ENCODE measurements around the gene CBR4. TPM values are rescaled to one million over a fixed set of nuclear protein-coding genes. Genes with fewer than 3 reads are reported as not detected.
"Not testable (repeated sequence)": the region's sequence is repeated elsewhere in the genome, so short reads cannot be mapped to it uniquely, and the experiment has no call there.

Gene CBR4
- total RNA-seq, 1 donor from 2014 or later = 15.2 TPM

DNA sequence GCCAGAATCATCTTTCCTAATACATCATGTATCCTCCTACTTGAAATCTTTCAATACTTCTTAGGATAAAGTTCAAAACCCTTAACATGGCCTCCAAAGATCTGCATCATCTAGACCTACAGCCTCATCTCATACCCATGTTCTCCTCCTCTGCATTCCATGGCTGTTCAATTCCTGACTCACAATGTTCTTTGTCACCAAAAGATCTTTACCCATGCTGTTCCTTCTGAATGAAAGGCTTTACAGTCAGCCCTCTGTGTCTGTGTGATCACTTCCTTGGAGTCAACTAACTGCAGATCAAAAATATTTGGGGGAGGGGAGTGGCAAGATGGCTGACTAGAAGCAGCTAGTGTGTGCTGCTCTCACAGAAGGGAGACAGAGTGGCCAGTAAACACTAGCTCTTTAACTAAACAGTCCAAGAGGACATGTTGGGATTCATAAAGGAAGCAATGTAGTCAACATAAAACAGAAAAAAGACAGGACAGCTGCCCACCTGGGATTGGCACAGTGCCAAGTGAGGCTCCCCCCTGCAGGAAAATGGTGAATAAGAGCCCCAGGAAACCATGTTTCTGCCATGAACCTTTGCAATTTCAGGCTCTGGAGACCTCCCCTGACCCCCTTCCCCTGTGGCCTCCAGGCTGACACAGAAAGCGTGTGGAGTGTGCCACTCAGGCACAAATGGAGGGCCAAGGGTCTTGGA lies 31.9 kb downstream of the CBR4 start:
- Mint-ChIP-seq H3K27ac (ENCODE audit: unreplicated experiment) (no peak overlapping the region), H3K4me1 (ENCODE audit: low read depth) (no peaks in the 10 kb centered on the region), H3K9me3 (ENCODE audit: low read depth) (peaks cover 34% of the 10 kb centered on the region), H3K36me3 (ENCODE audit: low read depth) (peaks cover 44% of the 10 kb centered on the region), H3K4me3 (ENCODE audit: unreplicated experiment) (no peak overlapping the region), H3K27me3 (ENCODE audit: low read depth) (no peaks in the 10 kb centered on the region)
- TF ChIP-seq CTCF (IDR thresholded peaks at IDR 0.05) = no peak
- no peak for DNase-seq (ENCODE audit: low spot score)

- Mint-ChIP-seq H3K27me3 (ENCODE audit: low read depth) (no peaks in the 10 kb centered on the region), H3K27ac (ENCODE audit: unreplicated experiment) (no peak overlapping the region), H3K4me1 (ENCODE audit: low read depth) (no peaks in the 10 kb centered on the region), H3K36me3 (ENCODE audit: low read depth) (peaks cover 28% of the 10 kb centered on the region), H3K9me3 (ENCODE audit: low read depth) (peaks cover 36% of the 10 kb centered on the region), H3K4me3 (ENCODE audit: unreplicated experiment) (no peak overlapping the region)
- DNase-seq (ENCODE audit: low spot score) = no peak
- no peak for TF ChIP-seq CTCF (IDR thresholded peaks at IDR 0.05)
Measured at GRCh38 chr4:168972596-168972995, 37.5 kb downstream of the CBR4 start.

- TF ChIP-seq CTCF (IDR thresholded peaks at IDR 0.05) = no peak
- no peak for DNase-seq (ENCODE audit: low spot score)
- H3K4me1 Mint-ChIP-seq (ENCODE audit: low read depth) = no peaks in the 10 kb centered on the region
- H3K27ac Mint-ChIP-seq (ENCODE audit: unreplicated experiment) = no peak overlapping the region
- H3K27me3 Mint-ChIP-seq (ENCODE audit: low read depth) = no peaks in the 10 kb centered on the region
- H3K9me3 Mint-ChIP-seq (ENCODE audit: low read depth) = peaks cover 12% of the 10 kb centered on the region
- H3K36me3 Mint-ChIP-seq (ENCODE audit: low read depth) = peaks cover 10% of the 10 kb centered on the region
- H3K4me3 Mint-ChIP-seq (ENCODE audit: unreplicated experiment) = no peak overlapping the region
Measured at GRCh38 chr4:168960716-168961115, 49.3 kb downstream of the CBR4 start.

DNA sequence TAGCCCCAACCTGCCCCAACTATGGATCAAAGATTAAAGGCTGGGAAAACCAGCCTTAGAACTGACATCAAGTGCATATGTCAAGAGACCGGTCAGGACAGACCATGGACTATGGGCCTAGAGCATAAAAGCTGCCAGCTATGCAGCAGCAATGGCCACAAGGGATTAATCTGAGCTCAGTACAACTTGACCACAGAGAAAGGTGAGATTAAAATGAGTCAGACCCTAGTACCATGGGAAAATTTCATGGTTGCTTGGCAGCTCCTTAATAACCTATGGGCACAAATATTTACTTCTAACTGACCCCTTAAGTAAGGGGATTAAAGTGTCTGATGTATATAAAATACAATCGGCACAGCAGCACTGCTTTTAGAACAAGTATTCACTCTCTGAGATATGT lies 54.4 kb downstream of the CBR4 start:
- H3K27me3 Mint-ChIP-seq (ENCODE audit: low read depth) = no peaks in the 10 kb centered on the region
- no peak overlapping the region for H3K4me3 Mint-ChIP-seq (ENCODE audit: unreplicated experiment)
- no peak for DNase-seq (ENCODE audit: low spot score)
- H3K36me3 Mint-ChIP-seq (ENCODE audit: low read depth) = peaks cover 10% of the 10 kb centered on the region
- peaks cover 13% of the 10 kb centered on the region for H3K9me3 Mint-ChIP-seq (ENCODE audit: low read depth)
- no peak for TF ChIP-seq CTCF (IDR thresholded peaks at IDR 0.05)
- no peak overlapping the region for H3K27ac Mint-ChIP-seq (ENCODE audit: unreplicated experiment)
- peaks cover 4% of the 10 kb centered on the region for H3K4me1 Mint-ChIP-seq (ENCODE audit: low read depth)

- not testable (repeated sequence) for H3K27me3 Mint-ChIP-seq (ENCODE audit: low read depth); H3K27ac Mint-ChIP-seq (ENCODE audit: unreplicated experiment); H3K4me1 Mint-ChIP-seq (ENCODE audit: low read depth); H3K4me3 Mint-ChIP-seq (ENCODE audit: unreplicated experiment); DNase-seq (ENCODE audit: low spot score)
- Mint-ChIP-seq H3K36me3 (ENCODE audit: low read depth) (peaks cover 15% of the 10 kb centered on the region), H3K9me3 (ENCODE audit: low read depth) (peaks cover 35% of the 10 kb centered on the region)
Measured at GRCh38 chr4:168952821-168953246, 57.2 kb downstream of the CBR4 start.

DNA sequence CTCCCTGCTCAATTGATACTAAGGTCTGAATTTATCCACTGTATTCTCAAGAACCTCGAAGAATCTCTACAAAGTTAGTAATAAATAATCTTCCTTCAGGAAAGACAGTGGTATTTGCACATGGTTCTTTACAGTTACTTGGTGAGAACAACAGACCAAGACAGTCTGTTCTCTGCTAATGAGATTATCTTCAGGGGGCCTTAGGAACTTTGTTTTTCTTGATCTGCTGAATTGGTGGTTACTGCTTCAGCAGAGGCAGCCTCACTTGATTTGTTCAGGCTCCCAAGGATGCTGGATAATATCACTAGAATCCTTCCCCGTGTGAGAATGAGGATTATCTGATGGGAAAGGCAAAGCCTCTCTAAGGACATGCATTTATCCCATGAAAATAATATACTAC lies 64.8 kb downstream of the CBR4 start:
- no peak overlapping the region for H3K27ac Mint-ChIP-seq (ENCODE audit: unreplicated experiment)
- TF ChIP-seq CTCF (IDR thresholded peaks at IDR 0.05) = no peak
- no peaks in the 10 kb centered on the region for H3K4me1 Mint-ChIP-seq (ENCODE audit: low read depth)
- no peaks in the 10 kb centered on the region for H3K27me3 Mint-ChIP-seq (ENCODE audit: low read depth)
- H3K4me3 Mint-ChIP-seq (ENCODE audit: unreplicated experiment) = no peak overlapping the region
- peaks cover 45% of the 10 kb centered on the region for H3K9me3 Mint-ChIP-seq (ENCODE audit: low read depth)
- DNase-seq (ENCODE audit: low spot score) = no peak
- H3K36me3 Mint-ChIP-seq (ENCODE audit: low read depth) = peaks cover 23% of the 10 kb centered on the region

All from chondrocyte (in vitro differentiated cells).